Keratinocyte (primary cell): Measurements from ENCODE around the gene SRR.

Source experiments
- EZH2 ChIP-seq: IDR thresholded peaks from one replicate; pipeline ENCODE4 v1.6.1; 2012; ENCODE audit warnings: inconsistent platforms, mild to moderate bottlenecking, low read length, moderate library complexity
- TF ChIP-seq, protein P1 (sequence below), 3 experiments: IDR thresholded peaks in 1 of 3; conservative IDR thresholded peaks in 1 of 3; optimal IDR thresholded peaks in 1 of 3; 2 replicates in 2 of 3; 3 replicates in 1 of 3; pipeline versions ENCODE3 to v1.5.1; 2011; ENCODE audit warnings: low read length in 3 of 3, mild to moderate bottlenecking in 3 of 3, moderate library complexity in 2 of 3, control low read depth in 1 of 3, inconsistent platforms in 1 of 3; ENCODE audit not compliant: insufficient read depth in 2 of 3; ENCODE audit errors: extremely low read depth in 1 of 3

DNA sequence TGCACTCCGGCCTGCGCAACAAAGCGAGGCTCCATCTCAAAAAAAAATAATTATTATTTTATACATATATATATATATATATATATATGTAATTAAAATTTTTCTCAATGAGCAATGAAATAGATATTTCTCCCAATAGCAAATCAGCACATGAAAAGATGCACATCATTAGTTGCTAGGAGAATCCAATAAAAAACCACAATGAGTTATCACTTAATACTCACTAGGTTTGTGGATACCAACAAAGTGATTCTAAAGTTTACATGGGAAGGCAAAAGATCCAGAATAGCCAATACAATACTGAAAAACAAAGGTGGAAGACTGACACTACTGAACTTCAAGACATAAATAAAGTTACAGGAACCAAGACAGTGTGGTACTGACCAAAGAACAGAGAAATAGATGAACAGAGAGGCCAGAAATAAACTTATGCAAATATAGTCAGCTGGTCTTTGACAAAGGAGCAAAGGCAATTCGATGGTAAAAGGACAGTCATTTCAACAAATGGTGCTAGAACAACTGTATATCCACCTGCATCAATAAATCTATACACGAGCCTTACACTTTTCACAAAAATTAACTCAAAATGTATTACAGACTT lies 13.8 kb upstream of the SRR start:
- TF ChIP-seq, protein P1, sequence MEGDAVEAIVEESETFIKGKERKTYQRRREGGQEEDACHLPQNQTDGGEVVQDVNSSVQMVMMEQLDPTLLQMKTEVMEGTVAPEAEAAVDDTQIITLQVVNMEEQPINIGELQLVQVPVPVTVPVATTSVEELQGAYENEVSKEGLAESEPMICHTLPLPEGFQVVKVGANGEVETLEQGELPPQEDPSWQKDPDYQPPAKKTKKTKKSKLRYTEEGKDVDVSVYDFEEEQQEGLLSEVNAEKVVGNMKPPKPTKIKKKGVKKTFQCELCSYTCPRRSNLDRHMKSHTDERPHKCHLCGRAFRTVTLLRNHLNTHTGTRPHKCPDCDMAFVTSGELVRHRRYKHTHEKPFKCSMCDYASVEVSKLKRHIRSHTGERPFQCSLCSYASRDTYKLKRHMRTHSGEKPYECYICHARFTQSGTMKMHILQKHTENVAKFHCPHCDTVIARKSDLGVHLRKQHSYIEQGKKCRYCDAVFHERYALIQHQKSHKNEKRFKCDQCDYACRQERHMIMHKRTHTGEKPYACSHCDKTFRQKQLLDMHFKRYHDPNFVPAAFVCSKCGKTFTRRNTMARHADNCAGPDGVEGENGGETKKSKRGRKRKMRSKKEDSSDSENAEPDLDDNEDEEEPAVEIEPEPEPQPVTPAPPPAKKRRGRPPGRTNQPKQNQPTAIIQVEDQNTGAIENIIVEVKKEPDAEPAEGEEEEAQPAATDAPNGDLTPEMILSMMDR (optimal IDR thresholded peaks at IDR 0.05 in 1 of 3, IDR thresholded peaks at IDR 0.05 in 1 of 3, conservative IDR thresholded peaks at IDR 0.05 in 1 of 3; ENCODE audit: extremely low read depth in 1 of 3, insufficient read depth in 2 of 3, low read length in 3 of 3): no peak
- TF ChIP-seq EZH2: no peak
